ENCODE results near the gene GPR84.
"Not testable (repeated sequence)": the region's sequence is repeated elsewhere in the genome, so short reads cannot be mapped to it uniquely, and the experiment has no call there.

- TF ChIP-seq POLR2A, CTCF (IDR thresholded peaks at IDR 0.05): not testable (repeated sequence)
Observed at GRCh38 chr12:54354271-54354670, 10.0 kb downstream of the GPR84 start.

Data from adrenal gland (tissue), 5 donors.